Transverse colon (tissue), 4 donors: ENCODE measurements around the gene HCFC1. TPM values are rescaled to one million over a fixed set of nuclear protein-coding genes. Genes with fewer than 3 reads are reported as not detected.

Source experiments
- DNase-seq: peaks from one replicate; pipeline ENCODE4 v3.0.0-alpha.2; 2019
- H3K27ac ChIP-seq, 4 donors: fragments of 200-600 bp; sonication (generic); 2 replicates each; pipeline ENCODE4 v1.5.1; 2016 to 2018; ENCODE audit warnings: inconsistent platforms in 4 of 4
- H3K27me3 ChIP-seq: fragments of 200-600 bp; sonication (generic); 2 replicates; pipeline ENCODE4 v1.5.1; 2017; ENCODE audit warnings: inconsistent platforms
- H3K36me3 ChIP-seq, 4 donors: fragments of 200-600 bp; sonication (generic); 2 replicates each; pipeline ENCODE4 v1.5.1; 2017 to 2019; ENCODE audit warnings: inconsistent platforms in 4 of 4
- H3K4me1 ChIP-seq, 4 donors: fragments of 200-600 bp; sonication (generic); 2 replicates each; pipeline ENCODE4 v1.5.1; 2017 to 2020; ENCODE audit warnings: inconsistent platforms in 4 of 4
- H3K4me3 ChIP-seq, 4 donors: fragments of 200-600 bp; sonication (generic); 1 replicate in 1 of 4; 2 replicates in 3 of 4; pipeline versions ENCODE4 v1.5.1 to v1.6.1; 2017 to 2019; ENCODE audit warnings: inconsistent platforms in 4 of 4
- H3K9me3 ChIP-seq, 2 donors: fragments of 200-600 bp; sonication (generic); 2 replicates each; pipeline ENCODE4 v1.5.1; 2017 to 2019; ENCODE audit warnings: inconsistent platforms in 2 of 2
- CTCF ChIP-seq, 5 experiments: fragments of 200-600 bp in 3 of 5; fragments of 450-650 bp in 2 of 5; sonication (generic) in 3 of 5; IDR thresholded peaks; 1 replicate in 2 of 5; 2 replicates in 3 of 5; pipeline ENCODE4 v1.5.1; 2016 to 2017; ENCODE audit warnings: antibody characterized with exemption in 5 of 5, inconsistent platforms in 3 of 5, mild to moderate bottlenecking in 2 of 5, moderate library complexity in 1 of 5
- EP300 ChIP-seq: sonication (generic); formaldehyde crosslinking; IDR thresholded peaks from one replicate; pipeline ENCODE4 v1.6.1; 2017; ENCODE audit warnings: antibody characterized with exemption, low read depth
- POLR2A ChIP-seq: fragments of 450-650 bp; IDR thresholded peaks from one replicate; pipeline ENCODE4 v1.6.1; 2016; ENCODE audit warnings: antibody characterized with exemption, mild to moderate bottlenecking, moderate library complexity
- POLR2AphosphoS5 ChIP-seq, 3 donors: sonication (generic); formaldehyde crosslinking; IDR thresholded peaks; one replicate each; pipeline ENCODE4 v1.6.1; 2016; ENCODE audit warnings: antibody characterized with exemption in 3 of 3
- WGBS, 2 donors: methylation state at CpG; one replicate each; pipeline ENCODE4 v1.1.5; 2018; ENCODE audit warnings: low coverage in 1 of 2; 5-methylcytosine and 5-hydroxymethylcytosine counted together
- in situ Hi-C, 4 donors: fragments of 200-750 bp; cut with MboI; loops; one replicate each; pipeline versions ENCODE4 v1.15.0 to v1.15.1; 2017; ENCODE audit warnings: low sequenced_read_pairs in 3 of 4, low pct_ligation_motif_present in 1 of 4, low pct_unique_long_range_greater_than_20kb in 1 of 4
- intact Hi-C: fragments of 100-400 bp; cut with DNase I; formaldehyde crosslinking; loops from one replicate; pipeline ENCODE4 v1.15.1; 2023; ENCODE audit warnings: low total_unique reads
- total RNA-seq, 4 donors: library from RNA; depleted of rRNA; stranded (reverse); fragments of >200 nt; gene quantifications; one replicate each; pipeline ENCODE4 v1.1.0, GENCODE V29; 2016

HCFC1 gene
- total RNA-seq, 4 donors from 2014 or later, result 34.0 to 68.5 (median 49.8) TPM

- in situ Hi-C loops, result loop anchor here in 2 of 4 donors (25.0 kb wide), 2 partner anchors 192 to 583 kb away; partner anchors contain the start of genes G6PD (in 1 of the 2), IKBKG (in 1 of the 2) and PLXNB3 (in 1 of the 2)
- Histone ChIP-seq H3K4me3 (peak overlapping the region in 1 of 4 donors; percentile 10), H3K27me3 (no peaks in the 10 kb centered on the region), H3K9me3 (no peaks in the 10 kb centered on the region), H3K36me3 (no peaks in the 10 kb centered on the region), H3K4me1 (peaks cover 0 to 9% (median 0%) of the 10 kb centered on the region in 4 donors), H3K27ac (peak overlapping the region; percentile 67 to 72 (median 70))
- TF ChIP-seq EP300, result no peak
- TF ChIP-seq POLR2AphosphoS5 (IDR thresholded peaks at IDR 0.05), result no peak
- TF ChIP-seq POLR2A, result no peak
- TF ChIP-seq CTCF (IDR thresholded peaks at IDR 0.05), result no peak
- intact Hi-C loops, result loop anchor here (5.0 kb wide), 1 partner anchor 187 kb away; no protein-coding TSS in a partner anchor
- 80% methylated on average over 29 of the region's 33 CpGs; no CpG with 5 or more reads in 1 of the 2 donors for WGBS, 2 donors
- no peak for DNase-seq
Observed at GRCh38 chrX:153953892-153954557, 17.6 kb downstream of the HCFC1 start.

GRCh38 chrX:153953342-153953830 lies 18.2 kb downstream of the HCFC1 start:
- peak; percentile 81 for DNase-seq
- Histone ChIP-seq H3K27ac (peak overlapping the region; percentile 67 to 72 (median 70)), H3K36me3 (no peaks in the 10 kb centered on the region), H3K4me1 (peaks cover 0 to 12% (median 0%) of the 10 kb centered on the region in 4 donors), H3K9me3 (no peaks in the 10 kb centered on the region), H3K4me3 (peak overlapping the region in 1 of 4 donors; percentile 10), H3K27me3 (no peaks in the 10 kb centered on the region)
- TF ChIP-seq POLR2A, result no peak
- TF ChIP-seq POLR2AphosphoS5 (IDR thresholded peaks at IDR 0.05), result peak; percentile 14 to 46 (median 23)
- no peak for TF ChIP-seq EP300
- peak; percentile 89 to 100 (median 94) for TF ChIP-seq CTCF (IDR thresholded peaks at IDR 0.05)
- in situ Hi-C loops (loop anchor here in 2 of 4 donors (25.0 kb wide), 2 partner anchors 191 to 584 kb away; partner anchors contain the start of genes G6PD (in 1 of the 2), IKBKG (in 1 of the 2) and PLXNB3 (in 1 of the 2)), intact Hi-C loops (loop anchor here (5.0 kb wide), 1 partner anchor 186 kb away; no protein-coding TSS in a partner anchor)
- 47% methylated on average over 32 of the region's 33 CpGs; no CpG with 5 or more reads in 1 of the 2 donors for WGBS, 2 donors

GRCh38 chrX:153952373-153953026 lies 19.1 kb downstream of the HCFC1 start:
- peaks cover 0 to 12% (median 0%) of the 10 kb centered on the region in 4 donors for H3K4me1 ChIP-seq
- TF ChIP-seq POLR2A (no peak), EP300 (no peak), CTCF (IDR thresholded peaks at IDR 0.05) (no peak), POLR2AphosphoS5 (IDR thresholded peaks at IDR 0.05) (no peak)
- H3K4me3 ChIP-seq, result no peak overlapping the region
- H3K27me3 ChIP-seq, result no peaks in the 10 kb centered on the region
- no peaks in the 10 kb centered on the region for H3K36me3 ChIP-seq
- DNase-seq, result no peak
- no peaks in the 10 kb centered on the region for H3K9me3 ChIP-seq
- H3K27ac ChIP-seq, result peak overlapping the region; percentile 67 to 72 (median 70)
- intact Hi-C loops (loop anchor here (5.0 kb wide), 1 partner anchor 185 kb away; no protein-coding TSS in a partner anchor), in situ Hi-C loops (loop anchor here in 2 of 4 donors (25.0 kb wide), 2 partner anchors 190 to 585 kb away; partner anchors contain the start of genes G6PD (in 1 of the 2), IKBKG (in 1 of the 2) and PLXNB3 (in 1 of the 2))
- WGBS, 2 donors, result 88% methylated on average over 32 of the region's 32 CpGs; no CpG with 5 or more reads in 1 of the 2 donors
